A549 treated with CORT108297 at 1 μM for 4 hours (cell line): ENCODE data around the gene LARP1B. TPM values are rescaled to one million over a fixed set of nuclear protein-coding genes. Genes with fewer than 3 reads are reported as not detected.

Experiments used
- total RNA-seq: library from RNA; stranded (reverse); fragments of 200-300 nt; extraction: Qiagen RNA extraction; gene quantifications from 5 replicates; pipeline ENCODE4 v1.2.3, GENCODE V29; 2022

LARP1B gene
- total RNA-seq = 10.8 to 17.8 TPM (median 11.7 TPM) in 5 replicates

GRCh38 chr4:128060699-128061565 lies at the start of gene LARP1B:
Gene LARP1B (plus strand): TSS chr4:128061312. CDS start chr4:128074952, 13,640 bp downstream.

Other genes starting within 250 kb of the LARP1B start
- gene PLK4, start 180.4 kb upstream of the LARP1B start, total RNA-seq = 13.8 to 15.7 TPM (median 14.8 TPM) in 5 replicates
- gene MFSD8, start 96.1 kb upstream of the LARP1B start, total RNA-seq = 11.2 to 17.3 TPM (median 11.7 TPM) in 5 replicates
- 3.0 to 3.8 TPM (median 3.5 TPM) in 5 replicates for gene ABHD18, start 95.9 kb upstream of the LARP1B start, total RNA-seq
- 74.6 to 121 TPM (median 87.0 TPM) in 5 replicates for gene PGRMC2, start 226.5 kb downstream of the LARP1B start, total RNA-seq